ENCODE results near the gene MBD3.

Gene MBD3

DNA sequence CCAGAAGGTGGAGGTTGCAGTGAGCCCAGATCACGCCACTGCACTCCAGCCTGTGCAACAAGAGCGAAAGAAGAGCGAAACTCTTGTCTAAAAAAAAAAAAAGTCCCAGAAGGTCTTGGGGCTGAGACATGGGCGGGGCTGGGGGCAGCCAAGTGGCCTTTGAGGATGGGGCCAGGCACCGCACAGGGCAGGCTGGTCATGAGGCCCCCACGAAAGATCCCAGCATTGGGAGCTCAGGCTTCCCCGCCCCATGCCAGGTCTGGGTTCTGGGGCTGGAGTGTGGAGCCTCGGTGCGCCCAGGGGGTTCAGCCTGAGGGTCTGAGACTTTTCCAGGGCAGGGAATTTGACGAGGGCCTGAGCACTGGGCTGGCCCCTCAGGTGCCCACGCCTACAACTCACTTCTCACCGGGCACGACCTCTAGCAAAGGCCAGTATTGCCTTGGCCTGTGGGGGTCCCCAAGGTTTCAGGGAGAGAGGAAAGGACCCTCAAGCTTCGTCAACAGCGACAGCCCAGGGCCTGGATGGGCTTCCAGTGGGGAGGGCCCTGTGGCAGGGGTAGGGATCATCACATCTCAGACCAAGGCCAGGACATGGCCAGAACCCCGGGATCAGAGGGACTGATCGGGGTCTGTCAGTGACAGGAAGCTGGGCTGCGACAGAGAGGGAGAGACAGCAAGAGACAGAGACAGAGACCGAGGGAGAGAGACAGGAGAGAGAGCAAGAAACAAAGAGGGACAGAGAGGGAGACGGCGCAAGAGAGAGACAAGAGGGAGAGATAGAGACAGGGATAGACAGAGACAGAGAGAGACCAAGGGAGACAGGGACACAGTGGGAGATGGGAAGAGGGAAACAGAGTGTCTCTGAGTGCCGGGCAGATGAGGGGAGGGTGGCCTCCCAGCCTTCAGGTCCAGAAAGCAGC lies 17.1 kb downstream of the MBD3 start:
- no peak for DNase-seq (ENCODE audit: low read depth)
- TF ChIP-seq MYC (IDR thresholded peaks at IDR 0.05; ENCODE audit: low read depth, low read length) (no peak), POLR2A (IDR thresholded peaks at IDR 0.05; ENCODE audit: extremely low read depth, insufficient read length) (no peak)
- TF ChIP-seq, protein P1, sequence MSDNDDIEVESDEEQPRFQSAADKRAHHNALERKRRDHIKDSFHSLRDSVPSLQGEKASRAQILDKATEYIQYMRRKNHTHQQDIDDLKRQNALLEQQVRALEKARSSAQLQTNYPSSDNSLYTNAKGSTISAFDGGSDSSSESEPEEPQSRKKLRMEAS (IDR thresholded peaks at IDR 0.05; ENCODE audit: low read depth, low read length), result no peak
- TF ChIP-seq, protein P2, sequence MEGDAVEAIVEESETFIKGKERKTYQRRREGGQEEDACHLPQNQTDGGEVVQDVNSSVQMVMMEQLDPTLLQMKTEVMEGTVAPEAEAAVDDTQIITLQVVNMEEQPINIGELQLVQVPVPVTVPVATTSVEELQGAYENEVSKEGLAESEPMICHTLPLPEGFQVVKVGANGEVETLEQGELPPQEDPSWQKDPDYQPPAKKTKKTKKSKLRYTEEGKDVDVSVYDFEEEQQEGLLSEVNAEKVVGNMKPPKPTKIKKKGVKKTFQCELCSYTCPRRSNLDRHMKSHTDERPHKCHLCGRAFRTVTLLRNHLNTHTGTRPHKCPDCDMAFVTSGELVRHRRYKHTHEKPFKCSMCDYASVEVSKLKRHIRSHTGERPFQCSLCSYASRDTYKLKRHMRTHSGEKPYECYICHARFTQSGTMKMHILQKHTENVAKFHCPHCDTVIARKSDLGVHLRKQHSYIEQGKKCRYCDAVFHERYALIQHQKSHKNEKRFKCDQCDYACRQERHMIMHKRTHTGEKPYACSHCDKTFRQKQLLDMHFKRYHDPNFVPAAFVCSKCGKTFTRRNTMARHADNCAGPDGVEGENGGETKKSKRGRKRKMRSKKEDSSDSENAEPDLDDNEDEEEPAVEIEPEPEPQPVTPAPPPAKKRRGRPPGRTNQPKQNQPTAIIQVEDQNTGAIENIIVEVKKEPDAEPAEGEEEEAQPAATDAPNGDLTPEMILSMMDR (IDR thresholded peaks at IDR 0.05; ENCODE audit: low read depth, low read length), result no peak
- H3K4me3 ChIP-seq (ENCODE audit: low read depth, low read length), result no peak overlapping the region

DNA sequence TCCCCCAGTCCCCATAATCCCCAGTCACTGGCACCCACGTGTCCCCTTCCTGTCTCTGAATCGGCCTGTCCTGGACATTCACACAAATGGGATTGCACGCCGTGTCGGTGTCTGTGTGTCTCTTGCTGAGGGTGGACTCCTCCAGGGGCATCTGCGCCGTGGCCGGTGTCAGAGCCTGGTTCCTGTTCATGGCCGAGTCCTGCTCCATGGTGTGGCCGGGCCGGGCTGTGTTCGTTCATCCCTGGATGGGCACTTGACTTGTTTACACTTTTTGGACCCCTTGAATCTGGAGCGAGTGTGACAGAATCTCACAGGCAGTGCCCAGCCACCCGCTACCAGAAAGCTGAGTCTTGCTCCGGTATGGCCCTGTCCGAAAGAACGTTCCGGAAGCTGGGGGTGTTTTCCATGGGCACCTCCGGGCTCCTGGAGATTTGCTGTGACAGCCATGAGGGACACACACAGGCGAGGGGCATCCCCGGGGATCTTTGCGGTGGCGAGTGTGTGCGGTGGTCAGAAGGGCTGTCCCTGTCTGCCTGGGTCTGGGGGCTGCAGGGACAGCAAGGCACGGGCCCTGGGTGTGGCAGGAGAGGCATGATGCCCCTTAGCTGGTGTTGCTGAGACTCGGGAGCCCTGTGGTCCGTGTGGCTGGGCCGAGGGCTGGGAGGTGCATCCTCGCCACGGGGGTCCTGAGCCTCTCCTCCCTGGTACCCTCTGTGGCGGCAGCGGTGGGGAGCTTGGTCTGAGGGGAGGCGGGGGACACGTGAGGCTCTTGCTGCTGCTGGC lies 18.1 kb downstream of the MBD3 start:
- H3K4me3 ChIP-seq (ENCODE audit: low read depth, low read length), result no peak overlapping the region
- DNase-seq (ENCODE audit: low read depth), result no peak
- TF ChIP-seq, protein P2 (IDR thresholded peaks at IDR 0.05; ENCODE audit: low read depth, low read length), result no peak
- TF ChIP-seq MYC (IDR thresholded peaks at IDR 0.05; ENCODE audit: low read depth, low read length) (no peak), POLR2A (IDR thresholded peaks at IDR 0.05; ENCODE audit: extremely low read depth, insufficient read length) (no peak)
- TF ChIP-seq, protein P1 (IDR thresholded peaks at IDR 0.05; ENCODE audit: low read depth, low read length), result no peak

DNA sequence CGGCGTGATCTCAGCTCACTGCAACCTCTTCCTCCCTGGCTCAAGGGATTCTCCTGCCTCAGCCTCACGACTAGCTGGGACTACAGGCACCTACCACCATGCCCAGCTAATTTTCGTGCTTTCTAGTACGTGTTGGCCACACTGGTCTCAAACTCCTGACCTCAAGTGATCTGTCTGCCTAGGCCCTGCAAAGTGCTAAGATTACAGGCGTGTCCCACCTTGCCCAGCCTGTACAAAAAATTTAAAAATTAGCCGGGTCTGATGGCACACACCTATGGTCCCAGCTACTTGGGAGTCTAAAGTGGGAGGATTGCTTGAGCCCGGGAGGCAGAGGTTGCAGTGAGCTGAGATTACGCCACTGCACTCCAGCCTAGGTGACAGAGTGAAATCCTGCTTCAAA lies 19.9 kb downstream of the MBD3 start:
- H3K4me3 ChIP-seq (ENCODE audit: low read depth, low read length), result no peak overlapping the region
- TF ChIP-seq MYC (IDR thresholded peaks at IDR 0.05; ENCODE audit: low read depth, low read length), result no peak
- TF ChIP-seq, protein P2 (IDR thresholded peaks at IDR 0.05; ENCODE audit: low read depth, low read length), result no peak
- TF ChIP-seq, protein P1 (IDR thresholded peaks at IDR 0.05; ENCODE audit: low read depth, low read length), result no peak
- no peak for TF ChIP-seq POLR2A (IDR thresholded peaks at IDR 0.05; ENCODE audit: extremely low read depth, insufficient read length)
- DNase-seq (ENCODE audit: low read depth), result no peak

DNA sequence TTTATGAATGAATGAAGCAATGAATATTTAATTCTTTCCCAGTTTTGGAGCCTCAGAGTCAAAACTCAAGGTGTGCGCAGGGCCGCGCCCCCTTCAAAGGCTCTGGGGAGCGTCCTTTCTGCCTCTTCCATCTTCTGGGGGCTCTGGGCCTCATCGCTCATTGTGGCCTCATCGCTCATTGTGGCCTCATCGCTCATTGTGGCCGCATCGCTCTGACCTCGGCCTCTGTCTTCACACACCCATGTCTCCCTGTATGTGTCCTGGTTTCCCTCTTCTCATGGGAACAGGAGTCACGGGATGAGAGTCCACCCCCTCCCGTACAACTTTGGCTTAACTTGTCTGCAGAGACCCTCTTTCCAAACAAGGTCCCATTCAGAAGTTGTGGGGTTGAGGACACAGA lies 21.3 kb downstream of the MBD3 start:
- TF ChIP-seq, protein P1 (IDR thresholded peaks at IDR 0.05; ENCODE audit: low read depth, low read length), result no peak
- TF ChIP-seq, protein P2 (IDR thresholded peaks at IDR 0.05; ENCODE audit: low read depth, low read length), result no peak
- no peak for TF ChIP-seq MYC (IDR thresholded peaks at IDR 0.05; ENCODE audit: low read depth, low read length)
- TF ChIP-seq POLR2A (IDR thresholded peaks at IDR 0.05; ENCODE audit: extremely low read depth, insufficient read length), result no peak
- no peak overlapping the region for H3K4me3 ChIP-seq (ENCODE audit: low read depth, low read length)

DNA sequence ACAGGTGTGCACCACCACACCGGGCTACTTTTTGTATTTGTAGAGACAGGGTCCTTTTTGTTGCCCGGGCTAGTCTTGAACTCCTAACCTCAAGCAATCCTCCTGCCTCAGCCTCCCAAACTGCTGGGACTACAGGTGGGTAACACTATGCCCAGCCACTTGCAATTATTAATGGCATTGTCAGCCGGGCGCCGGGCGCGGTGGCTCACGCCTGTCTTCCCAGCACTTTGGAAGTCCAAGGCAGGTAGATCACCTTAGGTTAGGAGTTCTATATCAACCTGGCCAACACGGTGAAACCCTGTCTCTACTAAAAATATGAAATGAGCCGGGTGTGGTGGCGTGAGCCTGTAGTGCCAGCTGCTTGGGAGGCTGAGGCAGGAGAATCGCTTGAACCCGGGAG lies 21.8 kb downstream of the MBD3 start:
- no peak for DNase-seq (ENCODE audit: low read depth)
- H3K4me3 ChIP-seq (ENCODE audit: low read depth, low read length), result no peak overlapping the region
- TF ChIP-seq, protein P1 (IDR thresholded peaks at IDR 0.05; ENCODE audit: low read depth, low read length), result no peak
- TF ChIP-seq, protein P2 (IDR thresholded peaks at IDR 0.05; ENCODE audit: low read depth, low read length), result no peak
- TF ChIP-seq POLR2A (IDR thresholded peaks at IDR 0.05; ENCODE audit: extremely low read depth, insufficient read length), result no peak
- no peak for TF ChIP-seq MYC (IDR thresholded peaks at IDR 0.05; ENCODE audit: low read depth, low read length)

More for the DNA sequence above, 21.3 kb downstream of the MBD3 start:
- DNase-seq (ENCODE audit: low read depth), result no peak

Data from NB4 (cell line).